Erythroblast (primary cell): ENCODE measurements around the gene CELF2.

Experiments used
- DNase-seq, 2 experiments: peaks; one replicate each; lab custom pipeline; 2025; lab: John Stamatoyannopoulos, UW
- GATA1 ChIP-seq: IDR thresholded peaks from 2 replicates; pipeline ENCODE4 v1.6.1; 2011; ENCODE audit warnings: low read depth, mild to moderate bottlenecking, control low read depth, low read length, moderate library complexity
- POLR2A ChIP-seq: IDR thresholded peaks from 2 replicates; pipeline ENCODE4 v1.6.1; 2011; ENCODE audit warnings: mild to moderate bottlenecking, low read length

CELF2 gene

GRCh38 chr10:11009471-11010308 lies 8.0 kb upstream of the CELF2 start:
- TF ChIP-seq POLR2A: no peak
- no peak for TF ChIP-seq GATA1
- no peak for DNase-seq

GRCh38 chr10:11010582-11010981 lies 7.1 kb upstream of the CELF2 start:
- no peak for DNase-seq
- TF ChIP-seq GATA1 (no peak), POLR2A (no peak)

GRCh38 chr10:11011436-11011835 lies 6.2 kb upstream of the CELF2 start:
- no peak for DNase-seq
- TF ChIP-seq POLR2A: no peak

- no peak for TF ChIP-seq GATA1
- TF ChIP-seq POLR2A: no peak
- no peak for DNase-seq
Observed at GRCh38 chr10:11011984-11012383, 5.7 kb upstream of the CELF2 start.

GRCh38 chr10:11012421-11013295 lies 5.0 kb upstream of the CELF2 start:
- DNase-seq: no peak
- TF ChIP-seq GATA1 (no peak), POLR2A (no peak)

DNA sequence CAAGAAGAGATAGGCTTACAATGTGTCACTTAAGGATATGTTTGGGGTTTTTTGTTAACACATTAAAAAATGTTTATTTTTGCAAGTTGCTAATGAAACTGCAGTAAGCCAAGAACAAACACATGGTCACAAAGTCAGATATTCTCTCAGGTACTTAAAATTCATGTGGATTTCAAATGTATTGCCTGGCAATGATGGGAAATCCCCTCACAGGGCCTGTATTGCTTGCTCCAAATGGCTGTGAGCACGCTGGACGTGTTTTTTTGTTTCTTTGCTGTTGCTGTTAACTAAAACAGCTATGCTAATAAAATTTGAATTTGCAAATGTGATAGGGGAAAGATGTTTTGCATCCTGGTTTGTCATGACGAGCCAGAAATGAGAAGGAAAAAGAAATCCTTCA lies 3.8 kb upstream of the CELF2 start:
- TF ChIP-seq GATA1: no peak
- TF ChIP-seq POLR2A: no peak
- DNase-seq: no peak

GRCh38 chr10:11014671-11015445 lies 2.8 kb upstream of the CELF2 start:
- DNase-seq: no peak
- no peak for TF ChIP-seq GATA1
- TF ChIP-seq POLR2A: no peak

DNA sequence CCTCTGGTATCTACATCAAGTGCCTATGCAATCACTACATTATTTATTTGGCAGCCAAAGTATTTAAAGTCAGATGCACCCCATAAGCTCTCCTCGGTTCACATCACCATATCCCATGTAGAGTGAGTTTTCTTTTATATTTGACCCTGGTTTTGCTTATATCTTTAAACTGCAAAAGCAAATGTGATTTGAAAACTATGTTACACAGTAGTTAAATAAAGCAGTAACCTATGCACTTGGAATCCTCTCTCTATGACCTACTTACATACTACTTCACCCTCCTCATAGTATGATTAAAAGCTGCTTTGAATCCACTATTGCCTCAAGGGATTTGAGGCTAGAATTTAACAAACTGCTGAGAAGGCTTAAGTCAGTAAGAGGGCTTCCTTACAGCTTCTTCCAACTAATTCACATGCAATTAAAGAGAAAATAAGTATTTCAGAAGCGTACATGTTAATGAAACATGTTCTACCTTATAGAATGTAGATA lies 2.2 kb upstream of the CELF2 start:
- TF ChIP-seq POLR2A: no peak
- no peak for TF ChIP-seq GATA1
- DNase-seq: no peak

- no peak for TF ChIP-seq GATA1
- no peak for TF ChIP-seq POLR2A
- no peak for DNase-seq
Observed at GRCh38 chr10:11017000-11017569, 587 bp upstream of the CELF2 start.

DNA sequence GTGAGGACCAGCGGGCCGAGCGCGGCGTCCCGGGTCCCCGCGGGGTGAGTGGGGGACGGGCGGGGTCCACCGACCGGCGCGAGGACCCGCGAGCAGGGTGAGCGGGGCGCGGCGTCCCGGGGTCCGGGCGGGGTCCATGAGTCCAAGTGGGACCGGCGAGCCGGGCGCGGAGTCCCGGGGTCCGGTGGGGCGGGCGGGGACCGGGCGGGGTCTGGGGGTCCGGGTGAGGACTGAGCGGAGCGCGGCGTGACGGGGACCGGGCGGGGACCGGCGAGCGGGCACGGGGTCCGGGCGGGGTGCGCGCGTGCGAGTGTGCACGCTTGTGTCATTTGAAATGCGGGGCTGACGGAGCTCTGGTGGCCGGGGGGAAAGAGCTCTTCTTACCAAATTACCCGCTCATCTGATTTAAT lies 765 bp downstream of the CELF2 start:
- DNase-seq: no peak
- TF ChIP-seq GATA1: no peak
- TF ChIP-seq POLR2A: no peak

GRCh38 chr10:11018855-11019631 lies 1.4 kb downstream of the CELF2 start:
- no peak for DNase-seq
- no peak for TF ChIP-seq POLR2A
- no peak for TF ChIP-seq GATA1
